Stimulated activated CD8-positive, alpha-beta memory T cell treated with anti-CD3 and anti-CD28 coated beads, Interleukin-7, amount 100 ng/mL, for 4 hours (primary cell): ENCODE data around the gene SLC24A5.

Experiments used
- DNase-seq, 2 donors: peaks; one replicate each; pipeline ENCODE4 v3.0.0-alpha.2; 2020; ENCODE audit warnings: low read depth in 2 of 2

Gene SLC24A5

DNA sequence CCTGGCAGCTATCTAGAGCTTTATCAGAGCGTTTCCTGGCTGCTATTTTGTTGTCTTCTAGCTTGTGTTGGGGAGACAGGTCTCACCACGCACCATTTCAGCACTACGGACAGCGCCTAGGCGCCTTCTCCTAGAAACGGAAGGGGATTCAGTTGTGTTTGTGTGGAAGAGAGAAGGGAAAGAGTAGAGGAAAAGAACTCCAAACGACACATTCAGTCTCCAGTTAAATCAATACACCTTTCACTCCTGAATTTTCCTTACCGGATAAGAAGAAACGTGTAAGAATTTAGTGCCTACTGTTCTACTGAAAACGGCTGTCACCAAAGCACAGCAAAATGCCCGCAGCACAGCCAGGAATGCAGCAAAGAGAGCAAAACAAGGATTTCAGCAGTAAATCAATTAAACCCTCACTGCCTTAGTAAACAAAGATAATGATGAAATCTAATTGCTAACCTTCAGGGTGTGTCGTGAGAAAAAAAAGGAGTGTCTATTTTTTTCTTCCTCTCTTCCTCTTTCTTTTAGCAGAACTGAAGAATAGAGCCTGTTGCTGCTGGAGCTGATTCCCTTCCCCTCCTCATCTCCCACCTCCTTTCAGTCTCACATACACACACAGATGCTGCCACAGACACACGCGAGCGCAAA lies 70.3 kb downstream of the SLC24A5 start:
- no peak for DNase-seq

- DNase-seq: no peak
Observed at GRCh38 chr15:48191574-48192225, 70.9 kb downstream of the SLC24A5 start, which contains the start of gene CTXN2. Gene CTXN2 (plus strand): TSS chr15:48191665. CDS start chr15:48201301, 9,636 bp downstream.
